Activated CD4-positive, alpha-beta T cell treated with anti-CD3 and anti-CD28 coated beads, Interleukin-2, amount 50 U/mL, for 1 hour (primary cell): ENCODE data around the gene SLC20A1.
"Not testable (repeated sequence)": the region's sequence is repeated elsewhere in the genome, so short reads cannot be mapped to it uniquely, and the experiment has no call there.

Experiments used
- DNase-seq: peaks from one replicate; pipeline ENCODE4 v3.0.0-alpha.2; 2020

SLC20A1 gene

GRCh38 chr2:112646791-112647689 is 1.3 kb downstream of the SLC20A1 start:
- DNase-seq = no peak

GRCh38 chr2:112648081-112648480 is 2.3 kb downstream of the SLC20A1 start:
- DNase-seq = no peak

- DNase-seq = no peak
Observed at GRCh38 chr2:112656679-112657078, 10.9 kb downstream of the SLC20A1 start.

- DNase-seq = no peak
Observed at GRCh38 chr2:112658301-112658700, 12.6 kb downstream of the SLC20A1 start.

- no peak for DNase-seq
Observed at GRCh38 chr2:112658839-112659667, 13.3 kb downstream of the SLC20A1 start.

- no peak for DNase-seq
Observed at GRCh38 chr2:112660138-112660537, 14.4 kb downstream of the SLC20A1 start.

- DNase-seq = no peak
Observed at GRCh38 chr2:112661656-112662305, 16.0 kb downstream of the SLC20A1 start.

GRCh38 chr2:112662704-112663103 is 17.0 kb downstream of the SLC20A1 start:
- no peak for DNase-seq

GRCh38 chr2:112664689-112665088 is 18.9 kb downstream of the SLC20A1 start:
- DNase-seq = no peak

GRCh38 chr2:112665113-112665780 is 19.5 kb downstream of the SLC20A1 start:
- DNase-seq = no peak

GRCh38 chr2:112666761-112667122 is 21.0 kb downstream of the SLC20A1 start:
- no peak for DNase-seq

- DNase-seq = not testable (repeated sequence)
Observed at GRCh38 chr2:112667540-112667939, 21.8 kb downstream of the SLC20A1 start.

GRCh38 chr2:112669667-112670066 is 23.9 kb downstream of the SLC20A1 start:
- no peak for DNase-seq

- no peak for DNase-seq
Observed at GRCh38 chr2:112670252-112671022, 24.7 kb downstream of the SLC20A1 start.

- DNase-seq = no peak
Observed at GRCh38 chr2:112671801-112672200, 26.1 kb downstream of the SLC20A1 start.

GRCh38 chr2:112673008-112673407 is 27.3 kb downstream of the SLC20A1 start:
- no peak for DNase-seq

GRCh38 chr2:112674229-112674628 is 28.5 kb downstream of the SLC20A1 start:
- no peak for DNase-seq

- DNase-seq = no peak
Observed at GRCh38 chr2:112679484-112679883, 33.7 kb downstream of the SLC20A1 start.

GRCh38 chr2:112680666-112681101 is 34.9 kb downstream of the SLC20A1 start:
- no peak for DNase-seq

- DNase-seq = no peak
Observed at GRCh38 chr2:112682101-112682500, 36.4 kb downstream of the SLC20A1 start.

GRCh38 chr2:112683550-112684414 is 38.0 kb downstream of the SLC20A1 start:
- DNase-seq = no peak
